Retina (tissue), 1 donor: ENCODE results near the gene KIF1A.

Experiments used
- DNase-seq: peaks from one replicate; pipeline ENCODE4 v3.0.0-alpha.2; 2016

The KIF1A gene

DNA sequence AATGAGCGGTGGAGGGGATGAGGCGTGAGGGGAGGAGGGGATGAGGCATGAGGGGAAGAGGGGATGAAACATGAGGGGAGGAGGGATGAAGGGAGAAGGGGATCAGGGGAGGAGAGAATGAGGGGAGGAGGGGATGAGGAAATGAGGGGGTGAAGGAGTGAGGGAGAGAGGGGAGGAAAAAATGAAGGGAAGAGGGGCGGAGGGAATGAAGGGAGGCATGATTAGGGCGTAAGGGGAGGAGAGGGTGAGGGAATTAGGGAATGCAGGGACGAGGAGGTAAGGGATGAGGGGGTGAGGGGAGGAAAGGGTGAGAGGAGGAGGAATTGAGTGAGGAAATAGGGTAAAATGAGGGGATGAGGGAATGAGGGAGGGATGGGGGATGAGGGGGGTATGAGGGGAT, 87.8 kb downstream of the KIF1A start:
- no peak for DNase-seq

DNA sequence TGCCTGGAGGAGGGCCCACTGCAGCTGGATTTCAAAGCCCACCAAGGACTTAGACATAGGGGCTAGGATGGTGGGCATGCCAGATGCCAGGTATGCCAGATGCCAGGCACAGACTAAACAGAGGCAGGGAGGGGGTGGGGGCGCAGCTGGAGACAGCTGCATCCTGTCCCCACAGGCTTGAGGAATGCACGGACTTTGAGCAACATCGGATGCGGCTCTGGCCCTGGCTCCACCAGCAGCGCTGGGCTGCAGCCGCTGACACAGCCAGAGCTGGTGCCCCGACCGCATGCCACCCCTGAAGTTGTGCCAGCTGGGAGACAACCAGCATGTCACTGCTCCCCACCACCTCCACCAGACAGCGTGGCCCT, 88.9 kb downstream of the KIF1A start:
- DNase-seq: no peak

DNA sequence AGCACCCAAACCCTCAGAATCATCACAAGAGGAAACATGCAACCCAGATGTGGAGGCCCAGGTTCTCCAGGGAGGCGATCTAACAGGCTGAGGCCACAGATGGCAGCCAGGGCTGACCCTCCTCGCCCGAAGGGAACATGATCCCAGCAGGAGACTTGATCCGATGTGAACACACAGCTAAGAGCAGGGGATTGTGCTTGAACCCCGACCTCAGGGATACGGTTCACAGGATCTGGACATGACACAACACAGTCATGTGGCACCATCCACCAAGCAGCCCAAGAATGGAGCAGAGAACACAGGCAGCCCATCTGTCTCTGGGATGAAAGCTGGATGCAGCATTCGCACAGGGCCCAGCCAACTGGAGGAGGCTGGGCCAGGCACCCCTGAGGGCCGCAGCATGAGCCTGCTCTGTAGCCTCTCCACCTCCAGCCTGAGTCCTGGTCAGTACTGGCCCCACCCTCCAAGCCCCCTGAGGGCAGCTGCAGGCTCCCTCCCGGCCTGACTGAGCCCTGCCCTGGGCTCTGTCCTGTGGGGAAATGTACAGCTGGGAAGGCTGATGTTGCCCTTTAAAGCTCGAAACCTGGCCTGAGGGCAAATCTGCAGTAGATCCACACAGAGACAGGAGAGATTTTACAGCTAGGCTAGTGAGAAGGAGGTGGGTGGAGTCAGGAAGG, 89.4 kb downstream of the KIF1A start:
- DNase-seq: no peak

DNA sequence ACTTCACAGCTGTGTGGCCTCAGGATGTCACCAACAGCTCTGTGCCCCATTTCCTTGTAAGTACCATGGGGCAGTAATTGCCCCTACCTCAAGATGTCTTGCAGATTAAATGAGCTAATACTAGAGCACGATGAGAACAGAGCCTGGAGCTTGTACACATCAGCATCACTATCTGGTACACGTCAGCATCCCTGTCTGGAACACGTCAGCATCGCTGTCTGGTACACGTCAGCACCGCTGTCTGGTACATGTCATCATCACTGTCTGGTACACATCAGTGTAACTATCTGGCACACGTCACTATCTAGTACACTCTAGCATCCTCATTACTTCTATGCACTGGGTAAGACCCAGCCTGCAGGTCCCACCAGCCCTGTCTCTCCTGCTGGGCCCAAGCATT, 91.2 kb downstream of the KIF1A start:
- no peak for DNase-seq

DNA sequence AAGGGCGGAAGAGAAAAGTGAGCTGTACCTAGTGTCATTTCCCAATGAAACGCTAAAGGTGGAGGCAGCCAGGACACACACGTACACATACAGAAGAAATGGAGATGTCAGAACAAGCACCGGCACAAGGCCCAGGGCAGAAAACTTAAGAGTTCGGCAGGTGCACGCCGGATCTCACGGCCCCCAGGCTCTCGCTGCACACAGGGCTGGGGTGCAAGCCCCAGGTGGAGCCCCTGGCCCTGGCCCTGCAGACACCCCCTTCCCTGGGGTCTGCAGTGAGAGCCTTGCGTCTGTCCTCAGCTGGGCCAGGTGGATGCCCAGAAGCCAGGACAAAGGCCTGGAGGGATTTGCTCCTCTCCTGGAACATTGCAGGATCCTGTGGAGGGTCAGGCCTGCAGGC, 91.7 kb downstream of the KIF1A start:
- DNase-seq: no peak

DNA sequence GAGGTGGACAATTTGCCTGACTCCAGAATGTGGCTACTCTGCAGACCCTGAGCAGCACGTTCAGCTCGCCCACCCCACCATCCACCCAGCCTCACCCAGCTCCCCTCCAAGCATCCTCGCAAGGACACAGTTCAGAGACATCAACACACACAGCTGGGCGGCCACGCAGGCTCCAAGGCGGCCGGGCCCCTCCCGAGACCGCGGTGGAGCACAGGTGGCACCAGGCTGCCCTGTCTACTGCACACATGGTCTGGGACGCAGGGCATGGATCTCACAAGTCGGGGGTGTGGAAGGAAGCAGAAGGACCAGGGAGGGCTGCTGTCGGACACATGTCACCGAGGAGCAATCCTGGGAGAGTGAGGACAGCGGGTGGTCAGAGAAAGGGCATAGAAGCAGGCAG, 92.1 kb downstream of the KIF1A start:
- DNase-seq: no peak

DNA sequence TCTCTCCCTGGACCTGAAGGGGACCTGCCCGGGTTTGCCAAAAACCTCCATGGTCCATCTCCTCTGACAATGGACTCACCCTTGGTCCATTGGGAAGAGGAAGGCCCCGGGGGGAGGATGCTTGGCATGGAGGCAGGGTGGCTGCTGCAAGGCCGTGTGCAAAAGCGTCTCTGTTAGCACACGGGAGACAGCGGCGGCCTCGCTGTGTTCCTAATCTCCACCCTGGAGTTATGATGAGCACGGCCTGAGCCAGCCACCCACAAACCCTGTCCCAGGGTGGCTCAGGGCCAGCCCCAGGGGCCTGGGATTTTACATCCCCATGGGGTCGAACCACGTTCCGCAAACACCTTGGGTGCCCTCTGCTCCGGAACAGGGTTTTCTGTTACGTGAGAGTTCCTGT, 92.6 kb downstream of the KIF1A start:
- DNase-seq: no peak

DNA sequence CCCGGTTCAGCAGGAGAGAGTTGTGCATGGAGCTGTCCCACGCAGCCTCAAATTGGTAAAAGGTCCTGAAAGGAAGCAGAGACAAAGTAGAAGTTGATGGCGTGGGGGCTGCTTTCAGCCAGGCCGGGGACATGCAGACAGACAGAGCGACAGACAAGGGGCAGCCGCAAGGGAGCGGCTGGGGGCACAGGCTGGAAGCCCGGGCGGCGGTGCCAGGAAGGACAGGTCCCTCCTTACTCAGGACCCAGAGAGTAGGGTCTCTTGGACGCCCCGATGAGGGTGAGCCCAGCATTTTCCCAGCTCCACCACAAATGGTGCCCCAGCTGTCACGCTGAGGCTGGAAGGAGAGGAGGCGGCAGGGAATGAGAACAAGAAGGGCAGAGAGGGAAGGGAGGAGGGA, 93.1 kb downstream of the KIF1A start:
- DNase-seq: no peak

DNA sequence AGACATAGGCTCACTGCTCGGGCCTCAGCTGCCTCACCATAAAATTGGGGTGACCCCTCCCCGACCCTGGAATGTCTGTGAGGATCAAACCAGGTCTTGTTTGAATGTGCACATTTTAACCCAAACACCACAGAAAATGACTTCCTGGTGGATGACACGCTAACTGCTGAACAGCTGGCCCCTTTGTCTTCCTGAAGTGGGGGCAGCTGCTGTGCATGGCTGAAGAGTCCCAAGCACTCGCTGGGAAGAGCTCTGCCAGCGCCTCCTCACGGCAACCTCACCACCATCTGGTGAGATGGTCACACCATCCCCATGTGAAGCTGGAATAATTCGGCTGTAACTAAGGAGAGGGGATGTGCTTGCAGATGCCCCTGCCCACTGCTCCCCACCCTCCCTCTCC, 94.3 kb downstream of the KIF1A start:
- no peak for DNase-seq

DNA sequence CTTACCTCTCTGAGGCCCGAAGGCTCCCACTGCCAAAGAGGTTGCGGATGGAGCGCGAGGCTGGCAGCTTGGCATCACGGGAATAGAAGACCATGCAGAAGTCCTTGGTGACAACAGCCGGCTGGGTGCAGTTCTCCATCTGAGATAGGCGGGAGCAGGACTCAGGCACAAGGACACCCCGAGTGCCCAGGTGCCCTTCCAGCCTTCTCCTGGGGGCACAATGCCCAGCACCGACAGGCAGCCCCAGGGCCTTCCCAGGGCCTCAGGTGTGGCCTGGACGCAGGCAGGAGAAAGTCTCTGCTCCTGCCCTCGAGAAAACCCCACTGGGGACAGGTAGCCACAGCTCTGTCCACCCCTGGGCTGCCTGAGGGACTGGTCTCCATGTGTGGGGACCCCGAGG, 94.8 kb downstream of the KIF1A start:
- no peak for DNase-seq

DNA sequence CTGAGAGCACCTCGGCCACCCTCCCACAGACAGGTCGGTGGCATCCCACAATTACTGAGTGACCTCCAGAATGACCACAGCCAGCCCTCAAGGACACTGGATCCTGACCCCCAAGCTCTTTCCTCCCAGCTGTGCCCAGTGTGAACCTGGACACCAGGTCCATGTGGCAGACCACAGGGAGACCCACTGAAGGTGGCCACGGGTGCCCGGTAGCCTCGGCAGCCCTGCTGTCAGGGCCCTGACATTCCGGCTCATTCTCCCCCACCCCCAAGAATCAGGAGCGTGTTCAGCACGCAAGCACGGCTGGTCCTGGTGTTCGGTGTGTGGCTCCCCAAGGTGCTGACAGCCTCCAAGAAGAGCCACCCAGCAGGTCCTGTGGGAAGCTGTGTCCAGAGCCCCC, 95.6 kb downstream of the KIF1A start:
- no peak for DNase-seq

DNA sequence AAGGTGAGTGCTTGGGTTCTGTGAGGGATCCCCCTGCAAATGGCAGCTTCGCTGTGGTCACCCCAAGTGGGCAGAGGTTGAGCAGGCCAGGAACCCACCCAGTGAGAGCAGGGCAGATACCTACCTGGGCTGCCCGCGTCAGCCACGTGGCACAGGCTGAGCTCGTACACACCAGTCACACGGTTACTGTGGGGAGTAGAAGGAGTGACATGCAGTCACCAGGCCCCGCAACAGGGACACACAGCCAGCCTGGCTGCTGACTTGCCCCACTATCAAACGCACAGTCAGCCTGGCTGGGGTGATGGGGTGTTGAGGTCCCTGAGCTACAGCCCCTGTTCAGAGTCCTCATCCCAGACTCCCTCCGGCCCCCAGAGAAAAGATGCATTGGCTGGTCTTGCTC, 96.2 kb downstream of the KIF1A start:
- DNase-seq: no peak

DNA sequence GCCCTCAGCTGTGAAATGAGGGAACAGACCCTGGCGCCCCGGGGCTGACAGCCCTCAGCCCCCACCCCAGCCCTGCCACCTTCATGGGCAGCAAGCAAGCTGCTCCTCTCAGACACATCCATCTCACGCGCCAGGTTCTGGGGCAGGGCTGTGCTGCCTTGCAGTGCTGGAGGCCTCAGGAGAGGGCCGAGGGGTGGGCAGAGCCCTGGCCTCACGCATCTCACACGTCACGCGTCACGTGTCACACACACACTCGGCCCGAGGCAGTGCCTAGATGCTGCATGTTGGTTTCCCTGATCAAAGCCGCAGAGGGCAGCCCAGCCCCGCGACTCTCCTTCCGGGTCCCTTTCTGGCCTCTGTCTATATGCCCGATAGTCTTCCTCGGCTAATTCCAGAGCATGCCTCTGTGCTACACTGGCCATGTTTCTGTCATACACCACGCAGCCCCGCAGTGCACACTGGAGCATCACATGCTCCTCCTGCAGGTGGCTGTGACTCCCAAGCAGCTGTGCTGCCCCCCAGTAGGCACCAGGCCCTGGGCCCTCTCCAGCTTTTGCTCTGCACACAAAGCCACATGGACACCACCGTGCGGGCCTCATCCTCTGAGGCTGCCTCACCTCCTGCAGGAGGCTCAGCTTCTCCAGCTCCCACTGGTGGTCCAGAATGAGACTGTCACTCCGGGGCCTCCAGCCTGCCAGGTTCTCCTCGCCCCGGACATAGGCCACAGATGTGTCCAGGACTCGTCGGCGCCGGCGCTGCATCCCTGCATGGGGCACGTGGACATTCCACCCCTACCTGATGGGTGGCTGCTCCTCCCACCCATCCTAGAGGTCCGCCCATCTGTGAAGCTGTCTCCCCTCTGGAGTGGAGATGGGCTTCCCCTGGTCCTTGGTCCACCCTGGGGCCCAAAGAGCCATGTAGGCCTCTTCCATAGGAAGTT, 97.0 kb downstream of the KIF1A start:
- DNase-seq: no peak

DNA sequence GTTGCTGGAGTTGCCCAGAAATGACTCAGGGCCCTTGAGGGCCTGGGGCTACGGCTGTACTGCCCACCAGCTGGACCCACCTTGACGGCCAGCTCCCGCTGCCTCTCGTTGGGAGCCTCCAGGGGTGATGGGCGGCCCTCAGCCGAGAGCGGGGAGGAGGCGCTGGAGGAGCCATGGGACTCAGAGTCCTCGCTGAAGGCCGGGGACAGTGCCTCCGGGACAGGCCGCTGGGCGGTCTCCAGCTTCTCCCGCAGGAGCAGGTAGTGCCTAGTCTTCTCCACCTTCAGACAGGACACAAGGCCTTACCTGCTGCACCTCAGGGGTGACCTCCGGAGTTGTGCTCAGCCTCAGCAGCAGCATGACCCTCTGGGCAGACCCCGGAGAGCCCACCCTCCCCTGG, 97.6 kb downstream of the KIF1A start:
- DNase-seq: no peak

DNA sequence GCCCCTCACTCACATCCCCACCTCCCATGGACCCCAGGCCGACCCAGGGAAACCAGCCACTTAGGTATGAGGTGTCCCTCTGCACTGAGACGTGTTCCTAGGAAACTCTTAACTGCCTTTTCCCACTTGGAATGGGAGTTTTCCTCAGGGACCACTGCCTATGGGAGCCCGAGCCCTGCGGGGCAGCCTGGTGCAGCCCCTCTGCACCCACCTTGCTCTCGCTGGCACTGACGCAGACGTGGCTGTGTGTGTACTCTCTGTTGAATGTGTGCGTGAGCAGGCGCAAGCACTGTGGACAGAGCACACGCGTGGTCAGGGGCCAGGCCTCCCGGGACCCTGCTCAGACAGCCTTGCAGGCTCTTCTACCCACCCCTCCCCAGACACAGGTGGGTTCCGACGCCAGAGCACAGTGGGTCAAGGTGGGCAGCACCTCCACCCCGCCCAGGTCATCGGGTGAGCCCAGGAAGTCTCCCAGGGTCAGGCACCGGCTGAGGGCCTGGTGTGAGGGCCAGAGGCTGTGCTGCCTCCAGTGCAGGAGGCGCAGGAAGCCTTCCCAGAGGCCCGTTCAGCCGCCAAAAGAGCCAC, 98.3 kb downstream of the KIF1A start:
- DNase-seq: no peak

DNA sequence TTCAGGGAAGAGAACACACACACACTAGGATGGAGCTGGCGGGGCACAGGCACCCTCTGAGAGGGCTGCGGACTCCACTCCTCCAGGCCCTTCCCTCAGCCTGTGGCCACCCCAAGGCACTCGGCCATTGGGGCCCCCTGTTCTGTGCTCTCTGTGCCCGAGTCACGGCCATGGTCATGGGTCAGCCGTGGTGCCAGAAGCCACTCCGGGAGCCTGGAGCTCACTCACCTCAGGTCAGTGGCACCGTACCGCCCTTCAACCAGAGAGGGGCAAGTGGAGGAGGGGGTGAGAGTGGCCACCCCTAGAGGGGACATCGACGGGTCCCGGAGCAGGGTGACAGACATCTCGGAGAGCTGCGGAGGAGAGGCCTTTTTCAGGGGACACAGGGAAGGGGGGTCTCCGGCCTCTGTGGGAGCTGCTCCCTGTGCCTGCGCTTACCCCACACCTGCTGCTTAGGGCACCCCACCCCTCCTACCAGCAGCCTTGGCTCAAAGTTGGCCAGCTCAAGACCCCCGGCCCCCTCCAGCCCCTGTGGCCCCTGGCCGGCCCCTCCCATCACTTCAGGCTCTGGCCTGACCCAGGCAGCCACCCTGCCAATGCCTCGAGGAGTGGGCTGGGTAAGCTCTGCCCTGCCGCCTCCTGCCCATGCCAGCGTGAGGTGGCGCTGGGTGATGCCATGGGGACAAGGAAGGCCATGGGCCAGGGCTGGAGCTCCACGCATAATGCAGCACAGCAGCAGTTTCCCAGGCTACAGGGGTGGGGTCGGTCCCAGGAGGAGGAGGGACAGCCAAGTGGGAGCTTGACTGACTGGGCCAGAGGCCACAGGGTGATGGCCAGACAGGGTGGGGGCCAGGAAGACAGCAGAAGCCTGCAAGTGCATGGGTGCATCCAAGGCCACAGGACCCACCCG, 99.1 kb downstream of the KIF1A start:
- no peak for DNase-seq

DNA sequence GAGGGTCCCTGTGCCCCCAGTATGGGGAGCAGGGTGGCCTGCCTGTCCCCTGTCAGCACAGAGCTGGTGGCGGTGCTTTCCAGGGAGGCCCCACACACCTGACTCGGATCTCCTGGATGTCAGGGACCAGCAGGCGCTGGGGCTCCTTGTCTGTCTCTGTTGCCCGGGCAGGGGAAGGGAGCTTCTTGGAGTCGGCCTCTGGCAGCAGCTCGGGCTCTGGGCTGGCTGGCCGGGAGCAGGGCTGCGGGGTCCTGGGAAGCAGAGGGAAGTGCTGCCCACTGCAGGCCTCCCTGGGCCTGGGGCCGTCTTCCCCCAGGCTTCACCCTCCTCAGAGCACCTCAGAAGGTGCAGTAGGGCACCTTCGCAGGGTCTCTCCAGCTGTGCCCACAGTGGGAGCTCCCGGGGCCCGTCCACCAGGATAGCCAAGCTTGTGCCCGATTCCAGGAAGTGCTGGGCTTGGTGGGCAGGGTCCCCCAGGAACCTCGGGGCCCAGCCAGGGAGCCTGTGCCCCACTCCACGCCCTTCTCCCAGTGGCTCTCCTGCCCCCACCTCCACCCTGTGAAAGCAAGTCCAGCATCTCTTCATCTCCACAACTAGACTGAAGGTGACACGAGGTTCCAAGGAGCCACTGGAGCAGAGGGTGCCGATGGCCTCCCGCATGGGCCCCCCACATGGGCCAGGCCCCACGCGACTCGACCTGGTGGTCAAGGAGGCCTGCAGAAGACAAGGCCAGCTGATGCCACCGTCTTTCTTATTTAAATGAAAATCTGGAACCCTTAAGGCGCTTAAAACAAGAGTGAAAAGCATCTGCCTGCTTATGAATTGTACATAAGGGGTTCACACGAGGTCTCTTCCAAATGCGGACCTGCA, 100.1 kb downstream of the KIF1A start:
- DNase-seq: no peak

DNA sequence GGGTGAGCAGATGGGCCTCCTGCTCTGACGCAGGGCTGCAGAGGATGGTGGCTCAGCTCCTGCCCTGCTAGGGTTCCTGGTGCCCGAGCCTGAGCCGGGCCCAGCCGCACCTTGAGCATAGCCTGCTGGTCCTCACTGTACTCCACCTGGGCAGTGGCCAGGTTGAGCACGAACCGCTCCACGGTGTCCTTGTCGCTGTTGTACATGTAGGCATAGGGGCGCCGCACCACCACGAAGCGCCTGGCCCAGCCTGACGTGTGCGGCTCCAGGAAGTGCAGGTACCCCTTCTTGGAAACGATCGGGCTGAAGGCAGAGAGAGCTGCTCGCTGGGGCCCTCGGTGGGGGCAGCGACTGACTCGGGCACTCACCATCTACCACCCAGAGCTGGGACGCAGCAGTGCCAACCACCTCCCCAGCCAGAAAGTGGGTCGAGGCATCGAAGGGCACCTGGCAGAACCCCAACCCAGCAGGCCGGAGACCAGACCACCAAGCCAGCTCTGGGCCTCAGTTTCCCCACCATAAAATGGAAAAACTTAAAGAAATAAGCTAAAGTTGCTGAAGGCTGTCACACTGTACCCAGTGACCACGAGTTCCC, 101.0 kb downstream of the KIF1A start:
- no peak for DNase-seq

DNA sequence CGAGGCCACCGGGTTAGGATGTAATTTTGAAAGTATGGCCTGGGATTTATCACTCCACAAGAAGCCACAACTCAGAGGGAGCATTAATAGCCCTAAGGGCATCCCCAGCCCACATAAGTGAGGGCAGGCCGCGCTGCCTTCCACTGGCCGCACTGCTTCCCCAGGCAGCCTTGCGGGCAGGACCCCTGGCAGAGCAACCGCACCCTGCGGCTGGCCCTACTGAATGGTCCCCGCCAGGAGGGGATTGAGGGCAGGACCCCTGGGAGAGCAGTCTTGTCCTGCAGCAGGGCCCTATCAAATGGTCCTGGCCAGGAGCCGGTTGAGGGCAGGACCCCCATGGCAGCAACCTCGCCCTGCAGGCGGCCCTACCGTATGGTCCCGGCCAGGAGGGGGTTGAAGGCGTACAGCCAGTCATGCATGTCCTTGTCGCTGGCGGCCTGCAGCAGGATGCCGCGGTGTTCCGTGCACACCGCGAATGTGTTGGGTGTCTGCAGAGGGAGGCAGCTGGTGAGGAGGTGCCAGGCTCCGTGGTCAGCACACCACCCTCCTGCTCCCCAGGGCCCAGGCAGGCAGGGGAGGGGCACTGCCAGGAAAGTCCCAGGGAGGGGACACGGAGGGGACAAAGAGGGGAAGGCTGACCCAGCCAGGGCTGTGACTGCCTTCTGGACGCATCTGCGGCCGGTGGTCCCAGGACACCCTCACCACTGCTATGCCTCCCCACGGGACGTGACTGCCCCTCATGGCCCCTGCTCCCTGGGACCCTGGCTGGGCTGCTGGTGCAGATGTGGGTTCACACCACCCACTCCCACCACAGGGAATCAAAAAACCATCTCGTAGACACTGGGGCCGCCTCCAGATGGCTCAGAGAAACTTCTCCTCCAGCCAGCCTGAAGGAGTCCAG, 102.1 kb downstream of the KIF1A start:
- DNase-seq: no peak

DNA sequence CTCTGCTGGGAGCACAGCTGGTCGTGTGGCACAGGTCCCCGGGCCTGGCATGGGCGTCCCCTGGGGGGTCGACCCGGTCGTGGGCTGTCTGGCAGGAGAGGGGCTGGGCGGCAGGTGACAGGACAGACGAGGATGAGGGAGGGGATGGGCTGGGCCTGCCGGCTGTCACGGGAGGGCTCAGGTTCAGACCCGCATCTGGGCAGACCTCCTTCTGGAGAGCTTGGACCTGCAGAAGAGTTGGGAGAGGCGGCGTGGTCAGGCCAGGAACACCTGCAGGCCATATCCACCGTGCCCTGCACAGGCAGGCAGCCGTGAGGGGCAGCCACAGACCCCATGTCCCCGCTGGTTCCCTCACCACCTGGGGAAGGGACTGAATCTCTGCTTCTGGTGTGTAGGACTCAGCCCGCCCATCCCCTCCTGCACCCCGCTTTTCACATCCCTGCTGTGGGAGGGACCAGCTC, 102.8 kb downstream of the KIF1A start:
- no peak for DNase-seq
